Thyroid gland (tissue), 4 donors: Measurements from ENCODE around the gene CELF4. TPM values are rescaled to one million over a fixed set of nuclear protein-coding genes. Genes with fewer than 3 reads are reported as not detected.

Experiments used
- DNase-seq, 2 donors: peaks; one replicate each; pipeline ENCODE4 v3.0.0-alpha.2; 2019
- H3K27ac ChIP-seq, 3 donors: fragments of 200-600 bp; sonication (generic); 1 replicate in 2 of 3; 2 replicates in 1 of 3; pipeline ENCODE4 v1.5.1; 2016 to 2019; ENCODE audit warnings: mild to moderate bottlenecking in 1 of 3, moderate library complexity in 1 of 3
- H3K27me3 ChIP-seq: fragments of 200-600 bp; sonication (generic); one replicate; pipeline ENCODE4 v1.5.1; 2019
- H3K36me3 ChIP-seq, 2 donors: fragments of 200-600 bp; sonication (generic); one replicate each; pipeline ENCODE4 v1.5.1; 2016 to 2019
- H3K4me1 ChIP-seq, 2 donors: fragments of 200-600 bp; sonication (generic); one replicate each; pipeline ENCODE4 v1.5.1; 2017 to 2019
- H3K4me3 ChIP-seq, 3 donors: fragments of 200-600 bp; sonication (generic); replicated peaks in 1 of 3; 1 replicate in 2 of 3; 2 replicates in 1 of 3; pipeline ENCODE4 v1.5.1; 2016; ENCODE audit warnings: mild to moderate bottlenecking in 1 of 3
- H3K9me3 ChIP-seq: fragments of 200-600 bp; sonication (generic); one replicate; pipeline ENCODE4 v1.5.1; 2017
- CTCF ChIP-seq, 6 experiments: fragments of 200-600 bp in 3 of 6; fragments of 450-650 bp in 3 of 6; sonication (generic) in 3 of 6; IDR thresholded peaks; one replicate each; pipeline ENCODE4 v1.5.1; 2016 to 2019; ENCODE audit warnings: antibody characterized with exemption in 6 of 6, mild to moderate bottlenecking in 2 of 6, inconsistent platforms in 1 of 6, moderate library complexity in 1 of 6
- POLR2A ChIP-seq, 2 donors: fragments of 450-650 bp; IDR thresholded peaks; one replicate each; pipeline ENCODE4 v1.6.1; 2017; ENCODE audit warnings: antibody characterized with exemption in 2 of 2, mild to moderate bottlenecking in 2 of 2, moderate library complexity in 1 of 2
- WGBS, 2 donors: methylation state at CpG; one replicate each; pipeline ENCODE4 v1.1.5; 2017; 5-methylcytosine and 5-hydroxymethylcytosine counted together
- intact Hi-C: fragments of 100-400 bp; cut with DNase I; formaldehyde crosslinking; loops from one replicate; pipeline ENCODE4 v1.15.1; 2023
- total RNA-seq, 4 donors: library from RNA; depleted of rRNA; stranded (reverse); fragments of >200 nt; gene quantifications; one replicate each; pipeline ENCODE4 v1.2.3, GENCODE V29; 2016

The CELF4 gene
- total RNA-seq, 4 donors from 2014 or later = 4.3 TPM; not detected in 3

GRCh38 chr18:37567061-37567993 is 1.7 kb upstream of the CELF4 start:
- Histone ChIP-seq H3K9me3 (no peaks in the 10 kb centered on the region), H3K36me3 (no peaks in the 10 kb centered on the region), H3K27ac (no peak overlapping the region), H3K4me3 (peak overlapping the region in 2 of 3 donors; percentile 27 to 39), H3K4me1 (peaks cover 22 to 25% of the 10 kb centered on the region in 2 donors), H3K27me3 (peaks cover 24% of the 10 kb centered on the region)
- intact Hi-C loops = no loop called here
- TF ChIP-seq CTCF (IDR thresholded peaks at IDR 0.05) (no peak), POLR2A (IDR thresholded peaks at IDR 0.05) (no peak)
- no peak for DNase-seq
- WGBS, 2 donors = 5% methylated on average over 61 to 62 of the region's 72 CpGs

GRCh38 chr18:37566479-37567060 is 972 bp upstream of the CELF4 start:
- intact Hi-C loops = no loop called here
- Histone ChIP-seq H3K4me3 (peak overlapping the region in 2 of 3 donors; percentile 27 to 39), H3K4me1 (peaks cover 22 to 25% of the 10 kb centered on the region in 2 donors), H3K9me3 (no peaks in the 10 kb centered on the region), H3K36me3 (no peaks in the 10 kb centered on the region), H3K27ac (no peak overlapping the region), H3K27me3 (peaks cover 24% of the 10 kb centered on the region)
- WGBS, 2 donors = 0 to 3% methylated on average over 30 to 36 of the region's 51 CpGs
- no peak for TF ChIP-seq CTCF (IDR thresholded peaks at IDR 0.05)
- TF ChIP-seq POLR2A (IDR thresholded peaks at IDR 0.05) = no peak
- DNase-seq = no peak

GRCh38 chr18:37565977-37566478 is 430 bp upstream of the CELF4 start:
- Histone ChIP-seq H3K27me3 (peaks cover 24% of the 10 kb centered on the region), H3K27ac (no peak overlapping the region), H3K4me3 (peak overlapping the region in 2 of 3 donors; percentile 27 to 35), H3K4me1 (peaks cover 22 to 25% of the 10 kb centered on the region in 2 donors), H3K36me3 (no peaks in the 10 kb centered on the region), H3K9me3 (no peaks in the 10 kb centered on the region)
- TF ChIP-seq CTCF (IDR thresholded peaks at IDR 0.05) = no peak
- peak in 1 of 2 donors; percentile 23 for TF ChIP-seq POLR2A (IDR thresholded peaks at IDR 0.05)
- intact Hi-C loops = no loop called here
- peak; percentile 45 to 58 for DNase-seq
- WGBS, 2 donors = 1% methylated on average over 22 to 25 of the region's 49 CpGs

- Histone ChIP-seq H3K36me3 (no peaks in the 10 kb centered on the region), H3K27me3 (peaks cover 23% of the 10 kb centered on the region), H3K4me3 (no peak overlapping the region), H3K27ac (no peak overlapping the region), H3K4me1 (peaks cover 22 to 25% of the 10 kb centered on the region in 2 donors), H3K9me3 (no peaks in the 10 kb centered on the region)
- DNase-seq = peak; percentile 68 to 78
- TF ChIP-seq CTCF (IDR thresholded peaks at IDR 0.05) (no peak), POLR2A (IDR thresholded peaks at IDR 0.05) (no peak)
- WGBS, 2 donors = 2 to 4% methylated on average over 19 of the region's 19 CpGs
- intact Hi-C loops = no loop called here
Observed at GRCh38 chr18:37564711-37565100, 892 bp downstream of the CELF4 start.
